T follicular helper cell (primary cell): Measurements from ENCODE around the gene CREB5.
"Not testable (repeated sequence)": the region's sequence is repeated elsewhere in the genome, so short reads cannot be mapped to it uniquely, and the experiment has no call there.

Source experiments
- DNase-seq: peaks from one replicate; pipeline ENCODE4 v3.0.0-alpha.2; 2020; ENCODE audit warnings: low read depth

Gene CREB5

DNA sequence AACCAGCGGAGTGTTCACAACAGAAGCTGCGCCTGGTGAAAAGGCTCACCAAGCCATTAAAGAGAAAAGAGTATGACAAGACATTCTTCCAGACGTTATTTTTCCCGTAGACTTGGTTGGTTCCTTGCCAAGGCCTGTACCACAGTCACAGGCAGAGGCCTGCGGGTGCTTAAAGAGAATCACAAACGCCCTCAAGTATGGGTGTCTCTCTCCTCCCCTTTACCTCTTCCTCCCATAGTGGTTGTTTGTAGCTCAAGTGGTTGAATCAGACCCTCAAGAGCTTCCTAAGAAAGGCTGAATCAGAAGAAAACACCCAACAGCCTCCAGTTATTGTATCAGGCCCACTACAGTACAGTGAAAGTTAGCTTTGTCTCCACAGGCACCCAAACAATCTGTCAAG is 169.0 kb downstream of the CREB5 start:
- DNase-seq: no peak

- no peak for DNase-seq
Observed at GRCh38 chr7:28582226-28582625, 169.9 kb downstream of the CREB5 start.

DNA sequence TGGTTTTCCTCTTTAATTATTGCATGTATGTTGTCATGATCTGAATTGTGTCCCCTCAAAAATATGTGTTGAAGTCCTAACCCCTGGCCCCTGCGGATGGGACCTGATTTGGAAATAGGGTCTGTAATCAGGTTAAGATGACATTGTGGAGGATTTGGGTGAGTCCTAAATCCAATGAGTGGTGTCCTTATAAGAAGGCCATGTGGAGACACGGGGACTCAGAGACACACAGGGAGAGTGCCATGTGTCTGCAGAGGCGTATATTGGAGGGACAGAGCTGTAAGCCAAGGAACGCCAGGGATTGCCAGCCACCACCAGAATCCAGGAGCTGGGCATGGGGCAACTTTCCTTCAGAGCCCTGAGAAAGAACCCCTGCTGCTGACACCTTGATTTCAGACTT is 171.9 kb downstream of the CREB5 start:
- DNase-seq: no peak

- DNase-seq: no peak
Observed at GRCh38 chr7:28586736-28587135, 174.4 kb downstream of the CREB5 start.

GRCh38 chr7:28587211-28587610 is 174.9 kb downstream of the CREB5 start:
- no peak for DNase-seq

GRCh38 chr7:28588602-28589001 is 176.3 kb downstream of the CREB5 start:
- DNase-seq: no peak

DNA sequence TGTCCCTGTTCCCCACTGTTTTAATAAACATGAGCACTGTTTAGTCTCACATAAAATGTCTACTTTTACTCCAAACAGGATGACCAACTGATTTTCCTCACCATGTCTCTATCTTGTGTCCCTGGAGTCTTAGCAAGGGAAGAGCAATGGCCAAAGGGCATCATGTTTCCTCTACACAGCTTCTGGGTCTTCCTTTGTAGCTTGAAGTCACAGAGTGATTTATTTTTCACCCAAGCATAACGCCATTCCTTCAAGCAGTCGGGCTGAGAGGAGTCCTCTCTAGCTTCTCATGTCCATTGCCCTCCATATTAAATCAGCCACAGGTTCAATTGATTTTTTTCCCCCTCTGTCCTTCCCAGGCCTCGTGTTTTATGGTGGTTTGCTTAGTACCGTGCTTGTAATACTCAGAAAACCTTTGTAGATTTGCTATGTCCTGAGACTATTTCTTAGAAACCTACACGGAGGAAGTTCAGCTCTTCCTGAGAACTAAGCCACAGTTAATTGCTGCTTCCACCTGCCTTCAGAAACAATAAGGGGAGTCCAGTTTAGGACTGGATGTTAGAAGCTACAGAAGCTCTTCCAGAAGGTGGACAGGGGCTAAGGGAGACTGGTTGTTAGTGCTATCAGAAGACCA is 178.8 kb downstream of the CREB5 start:
- no peak for DNase-seq

DNA sequence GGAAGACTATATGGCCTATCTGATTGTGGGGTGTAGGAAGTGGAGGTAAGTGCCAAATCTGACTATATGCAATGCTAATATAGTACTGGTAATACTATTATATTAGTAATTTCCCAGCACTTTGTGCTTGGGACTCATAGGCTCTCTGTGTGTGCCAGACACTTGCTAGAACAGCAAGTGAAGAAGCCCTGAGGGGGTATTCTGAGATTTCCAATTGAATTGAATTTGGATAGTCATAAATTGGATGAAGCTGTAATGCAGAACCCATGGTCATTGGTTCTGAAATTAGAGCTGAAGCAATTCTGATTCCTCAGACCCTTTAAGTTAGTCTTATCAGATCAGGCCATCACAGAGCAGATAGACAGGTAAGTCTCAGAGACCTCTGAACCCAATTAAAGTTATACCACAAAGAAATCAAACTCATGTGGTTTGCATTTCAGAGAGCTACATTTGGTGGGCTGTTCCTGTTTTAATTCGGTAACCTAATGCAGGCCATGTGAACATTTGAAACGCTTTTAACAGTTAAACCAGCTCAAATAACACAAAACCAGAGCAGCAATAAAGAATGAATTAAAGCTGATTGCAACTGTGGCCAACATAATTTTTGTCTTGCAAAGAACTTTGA is 179.5 kb downstream of the CREB5 start:
- no peak for DNase-seq

GRCh38 chr7:28592861-28593260 is 180.5 kb downstream of the CREB5 start:
- DNase-seq: no peak

GRCh38 chr7:28595076-28595475 is 182.8 kb downstream of the CREB5 start:
- DNase-seq: no peak

- no peak for DNase-seq
Observed at GRCh38 chr7:28595801-28596200, 183.5 kb downstream of the CREB5 start.

DNA sequence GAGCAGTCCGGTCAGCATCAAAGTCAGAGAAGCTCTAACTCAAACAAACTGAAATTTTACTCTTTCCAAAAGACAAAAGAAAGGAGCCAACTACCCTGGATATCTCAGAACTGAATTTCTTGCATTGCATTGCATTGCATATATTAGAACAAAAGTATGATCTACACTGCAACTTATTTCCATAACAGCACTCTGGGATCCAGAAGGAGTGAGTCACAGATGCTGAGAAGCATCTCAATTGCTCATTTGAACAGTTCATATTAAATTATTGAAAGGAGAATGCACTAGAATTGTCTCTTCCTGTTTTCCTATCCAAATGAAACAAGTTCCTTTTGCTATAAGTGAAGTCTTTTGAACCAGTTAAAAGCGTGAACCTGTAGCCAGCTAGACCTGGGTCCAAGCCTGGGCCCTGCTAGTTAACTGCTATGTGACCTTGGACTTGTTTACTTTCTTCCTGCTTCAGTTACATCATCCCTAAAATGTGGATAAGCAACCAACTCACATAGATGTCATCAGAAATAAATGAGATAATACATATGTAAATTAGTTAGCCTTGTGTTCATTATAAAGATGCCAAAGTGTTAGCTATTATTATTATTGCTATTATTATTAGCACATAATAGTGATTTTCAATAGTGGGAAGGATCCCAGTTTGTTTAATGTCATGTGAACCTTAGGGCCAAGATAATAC is 184.1 kb downstream of the CREB5 start:
- DNase-seq: no peak

GRCh38 chr7:28597284-28597683 is 185.0 kb downstream of the CREB5 start:
- DNase-seq: no peak

- DNase-seq: not testable (repeated sequence)
Observed at GRCh38 chr7:28598037-28598436, 185.7 kb downstream of the CREB5 start.

DNA sequence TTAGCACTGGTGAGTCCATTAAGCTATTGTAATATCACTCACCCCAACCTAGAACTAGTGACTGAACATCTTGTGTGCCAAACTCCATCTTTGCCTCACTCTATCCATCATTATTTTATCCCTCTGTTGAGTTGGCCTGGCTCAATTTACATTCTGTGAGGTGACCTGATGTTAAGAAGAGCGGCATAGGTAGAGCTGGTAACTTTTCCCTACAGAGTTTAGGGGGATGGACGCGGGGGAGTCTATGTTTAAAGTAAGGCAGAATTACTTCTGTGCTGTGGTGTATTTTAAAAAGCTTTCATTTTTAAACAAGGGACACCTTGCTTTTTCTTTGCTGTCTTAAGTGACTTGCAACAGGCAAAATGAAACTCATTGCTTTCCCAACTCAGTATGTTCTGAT is 186.3 kb downstream of the CREB5 start:
- no peak for DNase-seq

- no peak for DNase-seq
Observed at GRCh38 chr7:28599411-28599810, 187.1 kb downstream of the CREB5 start.

DNA sequence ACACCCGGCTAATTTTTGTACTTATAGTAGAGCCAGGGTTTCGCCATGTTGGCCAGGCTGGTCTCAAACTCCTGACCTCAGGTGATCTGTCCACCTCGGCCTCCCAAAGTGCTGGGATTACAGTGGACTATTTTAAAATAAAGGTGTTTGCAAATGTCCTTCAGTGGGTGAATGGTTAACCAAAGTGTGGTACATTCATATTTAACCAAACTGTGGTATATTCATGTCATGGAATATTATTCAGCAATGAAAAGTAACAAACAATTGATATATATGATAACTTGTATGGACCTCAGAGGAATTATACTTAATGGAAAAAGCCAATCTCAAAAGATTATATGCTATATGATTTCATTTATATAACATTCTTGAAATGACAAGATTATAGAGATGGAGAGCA is 190.0 kb downstream of the CREB5 start:
- DNase-seq: no peak

- DNase-seq: no peak
Observed at GRCh38 chr7:28605427-28606085, 193.2 kb downstream of the CREB5 start.

GRCh38 chr7:28606421-28606820 is 194.1 kb downstream of the CREB5 start:
- DNase-seq: no peak

DNA sequence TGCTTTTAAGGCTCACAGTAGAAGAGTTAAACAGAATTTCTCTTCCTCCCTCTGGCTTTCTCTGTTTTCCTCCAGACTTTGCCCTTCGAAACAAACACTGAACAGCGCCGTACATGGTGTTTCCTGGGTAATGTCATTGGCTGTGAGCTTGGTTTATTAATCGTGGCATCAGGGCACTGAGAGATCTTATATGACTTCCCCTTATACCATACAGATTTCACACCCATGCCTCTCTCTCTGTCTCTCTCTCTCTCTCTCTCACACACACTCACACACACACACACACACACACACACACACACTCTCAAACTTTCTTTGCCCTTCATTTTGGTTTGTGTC is 195.5 kb downstream of the CREB5 start:
- no peak for DNase-seq

GRCh38 chr7:28608237-28608656 is 195.9 kb downstream of the CREB5 start:
- no peak for DNase-seq

- no peak for DNase-seq
Observed at GRCh38 chr7:28608731-28609130, 196.4 kb downstream of the CREB5 start.

DNA sequence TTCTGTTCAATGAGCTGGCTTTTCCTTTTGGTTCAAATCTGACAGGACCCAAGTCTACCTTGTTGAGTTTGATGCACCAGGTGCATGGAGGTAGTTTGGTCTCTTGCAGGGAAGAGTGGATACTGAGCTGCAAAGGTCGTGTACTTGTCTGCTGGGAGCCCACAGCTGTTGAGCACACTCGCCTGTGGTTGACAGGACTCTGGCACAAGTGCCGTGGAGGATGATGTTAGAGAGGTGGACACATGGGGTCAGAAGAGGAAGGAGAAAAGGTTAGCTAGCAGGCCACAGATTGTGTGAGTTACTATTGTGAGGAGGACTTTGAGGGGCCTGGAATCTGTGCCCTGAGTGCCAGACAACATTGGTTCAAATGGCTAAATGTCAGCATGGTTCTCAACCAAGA is 197.3 kb downstream of the CREB5 start:
- no peak for DNase-seq
